Tibial nerve (tissue), 4 donors: ENCODE data around the gene CFAP61.

Experiments used
- CTCF ChIP-seq, 5 experiments: fragments of 200-600 bp in 3 of 5; fragments of 450-650 bp in 2 of 5; sonication (generic) in 3 of 5; IDR thresholded peaks; one replicate each; pipeline ENCODE4 v1.5.1; 2016 to 2019; ENCODE audit warnings: antibody characterized with exemption in 5 of 5, mild to moderate bottlenecking in 3 of 5, moderate library complexity in 2 of 5
- EP300 ChIP-seq, 2 donors: sonication (generic); formaldehyde crosslinking; IDR thresholded peaks; one replicate each; pipeline ENCODE4 v1.6.1; 2017; ENCODE audit warnings: antibody characterized with exemption in 2 of 2, mild to moderate bottlenecking in 1 of 2
- POLR2A ChIP-seq, 2 donors: fragments of 450-650 bp; IDR thresholded peaks; one replicate each; pipeline ENCODE4 v1.6.1; 2017; ENCODE audit warnings: antibody characterized with exemption in 2 of 2, mild to moderate bottlenecking in 2 of 2, moderate library complexity in 2 of 2

GRCh38 chr20:20409331-20409730, 357.0 kb downstream of the CFAP61 start:
- TF ChIP-seq CTCF (IDR thresholded peaks at IDR 0.05), result no peak
- no peak for TF ChIP-seq POLR2A (IDR thresholded peaks at IDR 0.05)
- TF ChIP-seq EP300 (IDR thresholded peaks at IDR 0.05), result no peak
